Regular cardiac myocyte (primary cell): ENCODE results near the gene IFIT2. TPM values are rescaled to one million over a fixed set of nuclear protein-coding genes. Genes with fewer than 3 reads are reported as not detected.

ENCODE experiments used
- total RNA-seq: library from RNA; depleted of rRNA; stranded (reverse); fragments of >200 nt; gene quantifications from 2 replicates; pipeline ENCODE4 v1.2.3, GENCODE V29; 2014

IFIT2 gene
- total RNA-seq, result 12.3 and 22.8 TPM in 2 replicates

GRCh38 chr10:89301721-89302445 lies at the start of gene IFIT2:
Gene IFIT2 (plus strand): TSS chr10:89302046. CDS start chr10:89302124, 78 bp downstream.

GRCh38 chr10:89327803-89328441 lies 26.1 kb downstream of the IFIT2 start, which contains the start of gene IFIT3:
Gene IFIT3 (plus strand): TSS chr10:89327997. CDS start chr10:89328074, 77 bp downstream.

Other genes starting within 250 kb of the IFIT2 start
- gene CH25H, start 94.7 kb upstream of the IFIT2 start, total RNA-seq, result 1.4 and 2.9 TPM in 2 replicates
- gene LIPA, start 50.3 kb upstream of the IFIT2 start, total RNA-seq, result 61.9 and 72.7 TPM in 2 replicates
- 15.5 and 33.3 TPM in 2 replicates for gene IFIT3, start 26.0 kb downstream of the IFIT2 start, total RNA-seq
- not detected in 2 replicates for gene IFIT1B, start 76.0 kb downstream of the IFIT2 start, total RNA-seq
- 9.6 and 27.6 TPM in 2 replicates for gene IFIT1, start 90.6 kb downstream of the IFIT2 start, total RNA-seq
- gene IFIT5, start 112.5 kb downstream of the IFIT2 start, total RNA-seq, result 24.3 and 40.0 TPM in 2 replicates
- 0.56 and 0.96 TPM in 2 replicates for gene SLC16A12, start 233.5 kb downstream of the IFIT2 start, total RNA-seq